HEK293 (cell line): ENCODE data around the gene PMVK.

Experiments used
- BCL11A ChIP-seq: fragments of 450-650 bp; formaldehyde crosslinking; IDR thresholded peaks from 2 replicates; pipeline ENCODE4 v1.5.1; 2016; ENCODE audit warnings: low read depth, missing biosample characterization, missing genetic modification characterization
- HOXD13 ChIP-seq: sonication (generic); formaldehyde crosslinking; IDR thresholded peaks from 2 replicates; pipeline ENCODE4 v1.8.0; 2022; ENCODE audit warnings: missing genetic modification reagents, borderline replicate concordance
- KLF1 ChIP-seq: fragments of 450-650 bp; formaldehyde crosslinking; IDR thresholded peaks from 2 replicates; pipeline ENCODE4 v1.5.1; 2016; ENCODE audit warnings: missing biosample characterization, missing genetic modification characterization
- KLF16 ChIP-seq: fragments of 450-650 bp; formaldehyde crosslinking; IDR thresholded peaks from 2 replicates; pipeline ENCODE4 v1.5.1; 2017; ENCODE audit warnings: missing biosample characterization, missing genetic modification characterization
- REST ChIP-seq: fragments of 450-650 bp; formaldehyde crosslinking; IDR thresholded peaks from 2 replicates; pipeline ENCODE4 v1.5.1; 2016; ENCODE audit warnings: missing biosample characterization, missing genetic modification characterization
- SP2 ChIP-seq: fragments of 450-650 bp; formaldehyde crosslinking; IDR thresholded peaks from 2 replicates; pipeline ENCODE4 v1.5.1; 2016; ENCODE audit warnings: missing biosample characterization, missing genetic modification characterization
- SP7 ChIP-seq: fragments of 450-650 bp; formaldehyde crosslinking; IDR thresholded peaks from 2 replicates; pipeline ENCODE4 v1.5.1; 2016; ENCODE audit warnings: missing biosample characterization, missing genetic modification characterization
- TRIM28 ChIP-seq: IDR thresholded peaks from 2 replicates; pipeline ENCODE4 v1.6.1; 2011; ENCODE audit warnings: low read length, control low read depth, borderline replicate concordance
- ZBTB10 ChIP-seq: fragments of 450-650 bp; formaldehyde crosslinking; IDR thresholded peaks from 2 replicates; pipeline ENCODE4 v1.5.1; 2016; ENCODE audit warnings: missing biosample characterization, missing genetic modification characterization
- ZBTB48 ChIP-seq: fragments of 450-650 bp; formaldehyde crosslinking; IDR thresholded peaks from 2 replicates; pipeline ENCODE4 v1.5.1; 2016; ENCODE audit warnings: missing biosample characterization, missing genetic modification characterization
- ZEB2 ChIP-seq: fragments of 450-650 bp; formaldehyde crosslinking; IDR thresholded peaks from 2 replicates; pipeline ENCODE4 v1.5.1; 2016; ENCODE audit warnings: missing biosample characterization, missing genetic modification characterization
- ZFP3 ChIP-seq: fragments of 450-650 bp; formaldehyde crosslinking; IDR thresholded peaks from 2 replicates; pipeline ENCODE4 v1.5.1; 2016; ENCODE audit warnings: low read depth, missing biosample characterization, missing genetic modification characterization
- ZFP69B ChIP-seq: fragments of 450-650 bp; formaldehyde crosslinking; IDR thresholded peaks from 2 replicates; pipeline ENCODE4 v1.5.1; 2016; ENCODE audit warnings: missing biosample characterization, missing genetic modification characterization
- ZNF121 ChIP-seq: fragments of 450-650 bp; formaldehyde crosslinking; IDR thresholded peaks from 2 replicates; pipeline ENCODE4 v1.5.1; 2016; ENCODE audit warnings: missing biosample characterization, missing genetic modification characterization
- ZNF175 ChIP-seq: fragments of 450-650 bp; formaldehyde crosslinking; IDR thresholded peaks from 2 replicates; pipeline ENCODE4 v1.5.1; 2016; ENCODE audit warnings: missing biosample characterization, missing genetic modification characterization
- ZNF23 ChIP-seq: fragments of 450-650 bp; formaldehyde crosslinking; IDR thresholded peaks from 2 replicates; pipeline ENCODE4 v1.5.1; 2016; ENCODE audit warnings: missing biosample characterization, missing genetic modification characterization, borderline replicate concordance
- ZNF26 ChIP-seq: fragments of 450-650 bp; formaldehyde crosslinking; IDR thresholded peaks from 2 replicates; pipeline ENCODE4 v1.5.1; 2016; ENCODE audit warnings: missing biosample characterization, missing genetic modification characterization
- ZNF280C ChIP-seq: fragments of 450-650 bp; formaldehyde crosslinking; IDR thresholded peaks from 2 replicates; pipeline ENCODE4 v1.5.1; 2016; ENCODE audit warnings: missing biosample characterization, missing genetic modification characterization
- ZNF302 ChIP-seq: fragments of 450-650 bp; formaldehyde crosslinking; IDR thresholded peaks from 2 replicates; pipeline ENCODE4 v1.5.1; 2016; ENCODE audit warnings: missing biosample characterization, missing genetic modification characterization, low read depth
- ZNF521 ChIP-seq: fragments of 450-650 bp; formaldehyde crosslinking; IDR thresholded peaks from 2 replicates; pipeline ENCODE4 v1.5.1; 2017; ENCODE audit warnings: missing biosample characterization, mild to moderate bottlenecking, missing genetic modification characterization
- ZNF585B ChIP-seq: fragments of 450-650 bp; formaldehyde crosslinking; IDR thresholded peaks from 2 replicates; pipeline ENCODE4 v1.5.1; 2016; ENCODE audit warnings: missing biosample characterization, missing genetic modification characterization
- ZNF624 ChIP-seq: fragments of 450-650 bp; formaldehyde crosslinking; IDR thresholded peaks from 2 replicates; pipeline ENCODE4 v1.5.1; 2017; ENCODE audit warnings: missing biosample characterization, missing genetic modification characterization
- ZNF629 ChIP-seq: fragments of 450-650 bp; formaldehyde crosslinking; IDR thresholded peaks from 2 replicates; pipeline ENCODE4 v1.5.1; 2017; ENCODE audit warnings: missing biosample characterization, missing genetic modification characterization
- ZNF639 ChIP-seq: fragments of 450-650 bp; formaldehyde crosslinking; IDR thresholded peaks from 2 replicates; pipeline ENCODE4 v1.5.1; 2016; ENCODE audit warnings: missing biosample characterization, missing genetic modification characterization
- ZNF660 ChIP-seq: fragments of 450-650 bp; IDR thresholded peaks from 2 replicates; pipeline ENCODE4 v1.5.1; 2018; ENCODE audit warnings: missing biosample characterization, mild to moderate bottlenecking, missing genetic modification characterization
- ZNF707 ChIP-seq: fragments of 450-650 bp; formaldehyde crosslinking; IDR thresholded peaks from 2 replicates; pipeline ENCODE4 v1.5.1; 2016; ENCODE audit warnings: missing biosample characterization, missing genetic modification characterization
- ZSCAN4 ChIP-seq: fragments of 450-650 bp; formaldehyde crosslinking; IDR thresholded peaks from 2 replicates; pipeline ENCODE4 v1.5.1; 2017; ENCODE audit warnings: missing biosample characterization, missing genetic modification characterization
- ZXDB ChIP-seq: fragments of 450-650 bp; formaldehyde crosslinking; IDR thresholded peaks from 2 replicates; pipeline ENCODE4 v1.5.1; 2016; ENCODE audit warnings: missing biosample characterization, missing genetic modification characterization

The PMVK gene

GRCh38 chr1:154973344-154974101 lies 37.0 kb upstream of the PMVK start (continued):
- TF ChIP-seq HOXD13 (CRISPR knock-in tag): no peak
- TF ChIP-seq KLF1 (tag by site-specific recombination): peak; percentile 35
- no peak for TF ChIP-seq ZNF175 (tag by site-specific recombination)
- no peak for TF ChIP-seq ZNF280C
- TF ChIP-seq BCL11A (tag by site-specific recombination): no peak
- TF ChIP-seq ZBTB48: peak; percentile 73; the same call in 1 of the 2 replicates
- TF ChIP-seq ZNF660 (tag by site-specific recombination): peak; percentile 82
- no peak for TF ChIP-seq ZNF521
- no peak for TF ChIP-seq ZFP3 (tag by site-specific recombination)
- TF ChIP-seq SP7 (tag by site-specific recombination): peak; percentile 65
- TF ChIP-seq ZNF23 (tag by site-specific recombination): no peak
- no peak for TF ChIP-seq ZSCAN4 (tag by site-specific recombination)
- no peak for TF ChIP-seq TRIM28
- TF ChIP-seq KLF16: peak; percentile 58; the same call in 1 of the 2 replicates
- TF ChIP-seq ZXDB (tag by site-specific recombination): peak; percentile 93; the same call in 1 of the 2 replicates
- peak; percentile 10 for TF ChIP-seq ZEB2 (tag by site-specific recombination)
- no peak for TF ChIP-seq ZNF26 (tag by site-specific recombination)
- TF ChIP-seq ZNF707 (tag by site-specific recombination): no peak
- TF ChIP-seq ZNF624 (tag by site-specific recombination): no peak
- TF ChIP-seq ZNF121 (tag by site-specific recombination): no peak
- TF ChIP-seq ZNF302 (tag by site-specific recombination): no peak
- 0 out of 2 replicates have a peak, but pooled peaks have one; percentile 14 for TF ChIP-seq REST (tag by site-specific recombination)
- no peak for TF ChIP-seq ZNF585B (tag by site-specific recombination)
- peak; percentile 69 for TF ChIP-seq ZNF629 (tag by site-specific recombination)
- peak; percentile 18; the same call in 1 of the 2 replicates for TF ChIP-seq ZFP69B (tag by site-specific recombination)
- no peak for TF ChIP-seq ZNF639
- peak; percentile 100 for TF ChIP-seq ZBTB10 (tag by site-specific recombination)
- TF ChIP-seq SP2: peak; percentile 76
